Occipital lobe (tissue), 2 donors: ENCODE data around the gene ARHGEF19. TPM values are rescaled to one million over a fixed set of nuclear protein-coding genes. Genes with fewer than 3 reads are reported as not detected.
A peak's percentile ranks its signal among the peaks of the same experiment; 100 is the strongest.
"Not testable (repeated sequence)": the region's sequence is repeated elsewhere in the genome, so short reads cannot be mapped to it uniquely, and the experiment has no call there.

Source experiments
- DNase-seq: peaks from one replicate; lab custom pipeline; 2025; lab: John Stamatoyannopoulos, UW
- total RNA-seq: library from RNA; depleted of rRNA; stranded (reverse); fragments of >200 nt; gene quantifications from one replicate; pipeline ENCODE4 v1.2.3, GENCODE V29; 2014

Gene ARHGEF19
- 0.16 TPM for total RNA-seq

GRCh38 chr1:16212251-16212961 is at the start of gene ARHGEF19:
Gene ARHGEF19 (minus strand): TSS chr1:16212652. CDS start chr1:16209054, 3,598 bp downstream.
- DNase-seq, result no peak

- no peak for DNase-seq
Observed at GRCh38 chr1:16262067-16262466, 49.6 kb upstream of the ARHGEF19 start.

GRCh38 chr1:16260814-16261213 is 48.4 kb upstream of the ARHGEF19 start:
- DNase-seq, result no peak

- DNase-seq, result no peak
Observed at GRCh38 chr1:16258591-16259135, 46.2 kb upstream of the ARHGEF19 start.

GRCh38 chr1:16257968-16258367 is 45.5 kb upstream of the ARHGEF19 start:
- no peak for DNase-seq

GRCh38 chr1:16257556-16257955 is 45.1 kb upstream of the ARHGEF19 start:
- not testable (repeated sequence) for DNase-seq

GRCh38 chr1:16256478-16256877 is 44.0 kb upstream of the ARHGEF19 start:
- no peak for DNase-seq

- DNase-seq, result no peak
Observed at GRCh38 chr1:16254263-16254928, 41.9 kb upstream of the ARHGEF19 start.

GRCh38 chr1:16253332-16253922 is 41.0 kb upstream of the ARHGEF19 start:
- DNase-seq, result no peak

GRCh38 chr1:16252912-16253311 is 40.5 kb upstream of the ARHGEF19 start:
- DNase-seq, result no peak

GRCh38 chr1:16251381-16251780 is 38.9 kb upstream of the ARHGEF19 start:
- DNase-seq, result no peak

- DNase-seq, result no peak
Observed at GRCh38 chr1:16250524-16251251, 38.2 kb upstream of the ARHGEF19 start.

GRCh38 chr1:16249596-16250241 is 37.3 kb upstream of the ARHGEF19 start:
- DNase-seq, result no peak

GRCh38 chr1:16248603-16249516 is 36.4 kb upstream of the ARHGEF19 start:
- DNase-seq, result peak; percentile 38

GRCh38 chr1:16248007-16248436 is 35.6 kb upstream of the ARHGEF19 start:
- DNase-seq, result no peak

- no peak for DNase-seq
Observed at GRCh38 chr1:16247441-16247840, 35.0 kb upstream of the ARHGEF19 start.

- DNase-seq, result no peak
Observed at GRCh38 chr1:16246961-16247360, 34.5 kb upstream of the ARHGEF19 start.

- DNase-seq, result not testable (repeated sequence)
Observed at GRCh38 chr1:16246239-16246638, 33.8 kb upstream of the ARHGEF19 start.

GRCh38 chr1:16245476-16246196 is 33.2 kb upstream of the ARHGEF19 start:
- DNase-seq, result no peak
